Fibroblast of the aortic adventitia (primary cell): Measurements from ENCODE around the gene FBXL7. TPM values are rescaled to one million over a fixed set of nuclear protein-coding genes. Genes with fewer than 3 reads are reported as not detected.

Experiments
- DNase-seq: peaks from one replicate; pipeline ENCODE4 v3.0.0-alpha.2; 2010; ENCODE audit warnings: low read depth
- H3K4me3 ChIP-seq: 2 replicates; pipeline ENCODE4 v1.5.1; 2011; ENCODE audit warnings: low read depth, mild to moderate bottlenecking, control low read depth, low read length, moderate library complexity
- total RNA-seq: library from RNA; depleted of rRNA; stranded (reverse); fragments of >200 nt; gene quantifications from 2 replicates; pipeline ENCODE4 v1.2.3, GENCODE V29; 2012; ENCODE audit warnings: low replicate concordance
- TF ChIP-seq, protein P1 (sequence below): IDR thresholded peaks from 2 replicates; pipeline ENCODE4 v1.5.1; 2011; ENCODE audit warnings: mild to moderate bottlenecking, low read length, control low read depth, inconsistent platforms; ENCODE audit not compliant: insufficient read depth

Gene FBXL7
- total RNA-seq, 1 donor: 12.4 TPM

DNA sequence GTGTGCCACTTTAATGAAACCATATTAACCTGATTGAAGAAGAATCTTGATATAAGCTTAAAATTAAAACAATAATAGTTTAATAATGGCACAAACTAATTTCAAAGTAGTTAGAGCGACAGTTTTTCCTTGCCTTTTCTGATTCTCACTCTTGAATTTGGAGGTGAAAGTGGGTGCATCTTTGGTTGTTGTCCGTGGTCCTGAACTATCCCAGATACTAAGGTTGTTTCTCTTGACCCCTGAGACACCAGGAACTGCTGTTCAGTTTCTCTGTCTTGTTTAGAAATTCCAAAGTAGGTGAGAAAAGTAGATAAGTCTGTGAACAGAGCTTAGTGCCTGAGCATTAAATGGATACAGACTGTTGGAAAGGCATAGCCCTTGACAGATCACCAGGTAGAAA, 274.7 kb downstream of the FBXL7 start:
- TF ChIP-seq, protein P1, sequence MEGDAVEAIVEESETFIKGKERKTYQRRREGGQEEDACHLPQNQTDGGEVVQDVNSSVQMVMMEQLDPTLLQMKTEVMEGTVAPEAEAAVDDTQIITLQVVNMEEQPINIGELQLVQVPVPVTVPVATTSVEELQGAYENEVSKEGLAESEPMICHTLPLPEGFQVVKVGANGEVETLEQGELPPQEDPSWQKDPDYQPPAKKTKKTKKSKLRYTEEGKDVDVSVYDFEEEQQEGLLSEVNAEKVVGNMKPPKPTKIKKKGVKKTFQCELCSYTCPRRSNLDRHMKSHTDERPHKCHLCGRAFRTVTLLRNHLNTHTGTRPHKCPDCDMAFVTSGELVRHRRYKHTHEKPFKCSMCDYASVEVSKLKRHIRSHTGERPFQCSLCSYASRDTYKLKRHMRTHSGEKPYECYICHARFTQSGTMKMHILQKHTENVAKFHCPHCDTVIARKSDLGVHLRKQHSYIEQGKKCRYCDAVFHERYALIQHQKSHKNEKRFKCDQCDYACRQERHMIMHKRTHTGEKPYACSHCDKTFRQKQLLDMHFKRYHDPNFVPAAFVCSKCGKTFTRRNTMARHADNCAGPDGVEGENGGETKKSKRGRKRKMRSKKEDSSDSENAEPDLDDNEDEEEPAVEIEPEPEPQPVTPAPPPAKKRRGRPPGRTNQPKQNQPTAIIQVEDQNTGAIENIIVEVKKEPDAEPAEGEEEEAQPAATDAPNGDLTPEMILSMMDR: no peak
- no peak overlapping the region for H3K4me3 ChIP-seq
- DNase-seq: no peak

DNA sequence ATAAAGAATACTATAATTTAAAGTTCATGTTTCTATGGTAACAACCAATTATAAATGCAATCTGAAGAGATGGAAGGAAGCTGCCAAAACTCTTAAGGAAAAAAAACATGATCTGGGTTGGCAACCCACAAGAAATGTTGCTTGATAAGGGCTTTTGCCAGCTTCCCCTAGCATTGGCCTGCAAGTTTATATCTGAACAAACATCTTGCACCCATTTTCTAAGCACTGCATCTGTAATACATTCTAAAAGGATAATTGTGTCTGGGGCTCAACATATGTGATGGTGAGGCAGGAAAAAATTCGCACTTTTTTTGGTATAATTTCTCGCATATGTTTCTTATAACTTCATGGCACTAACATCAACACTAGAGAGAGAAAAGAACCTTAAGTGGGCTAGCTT, 276.4 kb downstream of the FBXL7 start:
- no peak for DNase-seq
- no peak overlapping the region for H3K4me3 ChIP-seq
- TF ChIP-seq, protein P1: no peak

DNA sequence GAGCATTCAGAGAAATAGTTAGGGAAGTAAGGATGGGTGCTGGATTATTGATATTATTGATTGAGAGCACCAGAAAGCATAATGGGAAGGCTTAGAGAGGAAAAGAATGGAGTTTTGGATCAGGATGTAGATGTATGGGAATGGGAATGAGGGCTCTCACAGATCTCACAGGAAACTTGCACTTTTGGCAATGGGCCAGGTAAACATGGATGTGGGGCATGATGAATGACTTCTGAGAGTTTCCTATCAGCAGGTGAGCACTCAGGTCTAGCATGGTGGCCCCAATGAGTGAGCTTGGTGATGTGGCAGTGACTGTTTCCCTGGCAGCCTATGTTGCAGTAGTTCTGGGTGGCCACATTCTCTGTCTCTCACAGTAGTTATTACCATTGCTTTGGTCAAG, 283.8 kb downstream of the FBXL7 start:
- no peak for DNase-seq
- H3K4me3 ChIP-seq: no peak overlapping the region
- TF ChIP-seq, protein P1: no peak

DNA sequence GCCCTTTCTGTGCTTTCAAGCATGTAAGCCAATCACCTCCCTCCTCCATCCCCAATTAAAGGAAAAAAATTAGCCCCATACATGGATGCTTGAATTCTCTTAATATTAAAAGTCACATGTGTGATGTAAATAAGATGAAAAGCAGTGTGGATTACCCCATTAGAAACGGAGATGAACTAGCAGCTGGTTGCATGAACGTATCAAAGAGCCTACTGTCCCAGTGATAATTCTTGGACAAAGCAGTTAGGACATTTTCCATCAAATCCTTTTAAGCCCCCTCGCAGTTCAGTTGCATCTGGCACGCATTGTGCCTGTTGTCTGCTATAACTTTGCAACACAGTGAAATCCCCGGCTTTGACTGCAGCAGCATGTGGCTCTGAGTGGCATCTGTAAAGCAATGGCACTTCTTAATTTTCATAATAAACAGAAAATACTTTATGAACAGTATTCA, 285.6 kb downstream of the FBXL7 start:
- DNase-seq: no peak
- TF ChIP-seq, protein P1: no peak
- H3K4me3 ChIP-seq: no peak overlapping the region

DNA sequence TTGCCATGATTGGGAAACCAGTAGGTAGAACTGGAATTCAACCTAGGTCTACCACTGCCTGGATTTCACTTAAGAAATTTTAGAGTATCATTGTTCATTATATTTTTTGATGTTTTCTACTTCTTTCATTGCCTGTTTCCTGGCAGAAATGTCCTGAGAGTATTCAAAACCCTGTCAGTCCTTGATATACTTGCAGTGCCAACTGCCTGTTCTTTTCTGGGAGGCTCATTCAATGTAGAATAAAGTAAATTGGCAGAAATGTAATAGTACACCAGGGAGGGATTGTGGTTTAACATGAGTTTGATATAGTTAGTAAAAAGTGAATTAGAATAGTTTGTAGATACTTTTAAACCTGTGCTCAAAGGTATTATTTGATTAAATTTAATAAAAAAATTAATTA, 286.3 kb downstream of the FBXL7 start:
- TF ChIP-seq, protein P1: no peak
- DNase-seq: no peak

DNA sequence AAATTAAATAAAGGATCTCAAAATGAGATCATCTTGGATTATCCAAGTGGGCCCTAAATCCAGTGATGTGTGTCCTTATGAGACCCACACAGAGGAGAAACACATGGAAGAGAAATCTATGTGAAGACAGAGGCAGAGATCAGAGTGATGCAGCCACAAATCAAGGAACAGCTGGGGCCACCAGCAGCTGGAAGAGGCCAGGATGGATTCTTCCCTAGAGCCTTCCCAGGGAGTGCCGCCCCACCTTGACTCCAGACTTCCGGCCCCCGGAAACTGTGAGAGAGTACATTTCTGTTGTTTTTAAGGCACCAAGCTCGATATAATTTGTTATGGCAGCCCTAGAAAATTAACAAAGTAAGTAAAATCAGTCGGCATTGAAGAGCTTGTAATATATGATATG, 286.9 kb downstream of the FBXL7 start:
- DNase-seq: no peak
- no peak overlapping the region for H3K4me3 ChIP-seq
- TF ChIP-seq, protein P1: no peak

More for the DNA sequence above, 286.3 kb downstream of the FBXL7 start:
- H3K4me3 ChIP-seq: no peak overlapping the region

DNA sequence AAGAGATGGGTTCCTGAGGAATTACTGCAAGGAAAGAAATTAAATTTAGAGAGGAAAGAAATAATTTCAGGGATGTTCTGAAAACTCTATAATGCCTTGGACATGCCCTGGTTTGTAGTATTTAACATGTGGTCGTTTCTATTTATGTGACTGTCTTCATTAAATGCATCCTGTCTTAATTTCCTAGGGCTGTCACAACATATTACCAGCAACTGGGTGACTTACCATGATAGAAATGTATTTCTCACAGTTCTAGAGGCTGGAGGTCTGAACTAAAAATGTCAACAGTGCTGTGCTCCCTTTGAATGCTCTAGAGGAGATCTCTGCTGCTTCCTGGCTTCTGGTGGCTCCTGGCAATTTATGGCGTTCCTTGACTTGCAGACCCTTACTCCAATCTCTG, 287.7 kb downstream of the FBXL7 start:
- TF ChIP-seq, protein P1: no peak
- DNase-seq: no peak
- H3K4me3 ChIP-seq: no peak overlapping the region
